HG03558 (cell line): ENCODE results near the gene P2RX1.
"Not testable (repeated sequence)": the region's sequence is repeated elsewhere in the genome, so short reads cannot be mapped to it uniquely, and the experiment has no call there.

Source experiments
- ATAC-seq: cut with Tn5 transposase; IDR thresholded peaks from one replicate; pipeline ENCODE4 v1.9.1; 2021; ENCODE audit warnings: moderate number of reproducible peaks; ENCODE audit not compliant: unreplicated experiment; ENCODE audit errors: extremely low read depth

The P2RX1 gene

DNA sequence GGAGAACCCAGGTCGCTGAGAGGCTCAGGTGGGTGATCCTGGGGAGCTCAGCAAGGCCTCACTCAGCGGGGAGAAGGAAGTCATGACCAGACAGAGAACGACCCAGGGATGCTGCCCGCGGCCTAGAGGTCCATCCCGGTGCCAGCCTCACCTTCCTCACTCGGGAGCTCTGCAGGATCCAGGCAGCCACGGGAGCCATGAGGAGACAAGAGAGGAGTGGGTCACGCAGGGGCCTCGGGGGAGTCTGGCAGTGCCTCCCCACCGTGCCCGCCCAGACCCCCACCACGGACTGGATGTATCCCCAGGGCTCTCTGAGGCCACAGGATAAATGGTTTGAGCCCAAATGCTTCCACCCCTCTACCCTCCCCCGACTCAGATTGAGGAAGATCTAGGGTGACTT, 37.3 kb upstream of the P2RX1 start:
- no peak for ATAC-seq

- ATAC-seq, result no peak
These were observed 35.9 kb upstream of the P2RX1 start for GRCh38 chr17:3952186-3952585.

DNA sequence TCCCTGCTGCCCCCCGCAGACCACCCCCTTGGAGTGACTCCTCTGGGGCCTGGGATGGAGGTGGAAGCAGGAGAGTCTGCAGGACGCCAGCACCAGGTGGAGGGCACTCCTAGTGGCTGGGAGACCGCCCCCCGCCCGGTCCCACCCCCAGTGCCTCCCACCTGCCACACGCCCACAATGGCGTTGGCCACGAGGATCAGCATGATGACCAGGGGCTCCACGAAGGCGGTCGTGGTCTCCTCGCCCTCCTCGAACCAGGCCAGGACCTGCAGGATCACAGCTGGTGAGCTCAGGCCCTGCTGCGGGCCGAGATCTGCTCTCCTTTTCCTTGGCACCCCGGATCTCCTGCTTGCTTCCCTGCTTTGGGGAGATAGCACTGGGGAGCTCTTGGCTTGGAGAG, 35.2 kb upstream of the P2RX1 start:
- ATAC-seq, result no peak

DNA sequence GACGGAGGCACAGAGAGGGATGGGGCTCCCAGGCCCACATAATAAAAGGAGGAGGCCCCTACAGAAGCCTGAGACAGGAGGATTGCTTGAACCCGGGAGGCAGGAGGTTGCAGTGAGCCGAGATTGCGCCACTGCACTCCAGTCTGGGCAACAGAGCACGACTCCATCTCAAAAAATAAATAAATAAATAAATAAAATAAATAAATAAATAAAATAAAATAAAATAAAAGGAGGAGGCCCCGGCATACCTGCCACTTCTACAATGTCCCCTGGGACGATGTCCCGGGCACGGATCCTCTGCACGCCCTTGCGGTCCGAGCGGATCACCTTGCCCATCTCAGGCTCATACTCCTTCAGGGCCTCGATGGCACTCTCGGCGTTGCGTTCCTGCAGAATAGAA, 34.7 kb upstream of the P2RX1 start:
- ATAC-seq, result no peak

DNA sequence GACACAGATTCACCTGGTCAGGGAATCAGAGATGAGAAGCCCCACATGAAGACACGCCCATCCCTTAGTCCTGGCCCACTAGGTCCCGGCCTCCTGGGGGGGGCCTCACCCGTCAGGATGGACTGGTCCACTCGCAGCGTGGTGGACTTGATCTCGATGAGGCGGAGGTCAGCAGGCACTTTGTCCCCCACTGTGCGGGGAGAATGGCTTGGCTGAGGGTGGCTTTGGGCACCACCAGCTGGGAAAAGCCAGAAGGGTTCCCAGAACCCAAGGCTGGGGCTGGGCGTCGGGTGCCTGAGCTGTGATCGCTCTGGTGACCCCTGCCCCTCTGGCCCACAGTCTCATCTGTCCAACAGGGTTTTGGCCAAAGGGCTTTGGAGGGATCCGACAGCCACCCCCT, 34.3 kb upstream of the P2RX1 start:
- no peak for ATAC-seq

GRCh38 chr17:3949418-3949817, 33.2 kb upstream of the P2RX1 start:
- no peak for ATAC-seq

- not testable (repeated sequence) for ATAC-seq
These were observed 32.3 kb upstream of the P2RX1 start for GRCh38 chr17:3948551-3948950.

DNA sequence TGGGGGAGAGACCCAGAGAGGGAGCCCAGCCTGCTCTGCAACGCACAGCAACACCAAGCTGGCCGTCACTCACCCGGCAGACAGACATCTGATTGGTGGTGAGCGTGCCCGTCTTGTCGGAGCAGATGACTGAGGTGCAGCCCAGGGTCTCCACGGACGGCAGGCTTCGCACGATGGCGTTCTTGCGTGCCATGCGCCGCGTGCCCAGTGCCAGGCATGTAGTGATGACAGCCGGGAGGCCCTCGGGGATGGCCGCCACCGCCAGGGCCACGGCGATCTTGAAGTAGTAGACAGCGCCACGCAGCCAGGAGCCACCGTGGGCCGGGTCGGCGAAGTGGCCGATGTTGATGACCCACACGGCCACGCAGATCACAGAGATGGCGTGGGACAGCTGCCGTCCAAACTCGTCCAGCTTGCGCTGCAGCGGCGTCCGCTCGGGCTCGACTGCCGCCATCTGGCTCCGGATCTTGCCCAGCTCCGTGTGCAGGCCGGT, 31.1 kb upstream of the P2RX1 start:
- ATAC-seq, result no peak

DNA sequence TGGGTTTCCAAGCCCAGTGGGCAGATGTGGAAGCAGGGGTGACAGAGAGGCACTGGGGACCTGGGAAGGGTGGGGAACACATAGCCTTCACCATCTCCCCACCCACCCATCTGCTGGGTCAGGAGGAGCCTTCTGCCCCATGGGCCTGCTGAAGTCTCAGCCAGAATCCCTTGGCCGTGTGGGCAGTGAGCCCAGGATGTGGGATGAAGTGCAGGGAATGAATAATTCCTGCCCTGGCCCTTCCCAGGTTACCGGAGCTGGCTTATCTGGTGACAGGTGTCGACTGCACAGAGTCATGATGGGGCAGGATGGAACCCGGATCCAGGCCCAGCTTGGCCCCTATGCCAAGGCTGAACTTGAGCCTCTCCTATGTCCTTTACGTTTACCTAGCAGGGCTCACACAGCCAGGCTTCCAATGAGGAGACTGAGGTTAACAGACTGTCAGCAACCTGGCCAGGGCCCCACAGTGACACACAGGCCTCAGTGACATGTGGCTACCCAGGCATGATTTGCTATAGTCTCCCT, 30.5 kb upstream of the P2RX1 start:
- ATAC-seq, result no peak

GRCh38 chr17:3944485-3945388, 28.5 kb upstream of the P2RX1 start:
- ATAC-seq, result no peak

- no peak for ATAC-seq
These were observed 27.1 kb upstream of the P2RX1 start for GRCh38 chr17:3943240-3943891.

GRCh38 chr17:3940965-3941698, 24.9 kb upstream of the P2RX1 start:
- ATAC-seq, result no peak

- no peak for ATAC-seq
These were observed 21.1 kb upstream of the P2RX1 start for GRCh38 chr17:3937359-3937758.

DNA sequence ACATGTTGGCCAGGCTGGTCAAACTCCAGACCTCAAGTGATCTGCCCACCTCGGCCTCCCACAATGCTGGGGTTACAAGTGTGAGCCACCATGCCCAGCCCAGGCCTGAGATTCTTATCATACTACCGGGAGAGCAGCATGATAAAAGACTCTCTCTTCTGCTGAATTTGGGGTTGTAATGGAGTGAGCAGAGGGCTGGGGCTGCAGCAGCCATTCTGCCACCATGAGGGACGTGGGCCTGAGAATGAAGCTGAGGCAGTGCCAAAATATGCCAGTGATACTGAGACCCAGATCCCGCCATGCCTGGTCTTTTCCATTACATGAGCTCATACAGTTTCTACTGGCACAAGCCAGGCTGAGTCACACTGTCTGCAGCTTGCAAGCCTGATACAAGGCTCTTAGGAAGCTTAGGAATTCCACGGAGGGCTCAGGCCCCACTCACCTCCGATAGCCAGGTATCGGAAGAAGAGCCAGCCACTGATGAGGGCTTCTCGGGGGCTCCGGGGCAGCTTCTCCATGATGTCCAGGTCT, 19.6 kb upstream of the P2RX1 start:
- no peak for ATAC-seq

GRCh38 chr17:3935140-3935542, 18.9 kb upstream of the P2RX1 start:
- no peak for ATAC-seq

- no peak for ATAC-seq
These were observed 13.5 kb upstream of the P2RX1 start for GRCh38 chr17:3929764-3930163.

DNA sequence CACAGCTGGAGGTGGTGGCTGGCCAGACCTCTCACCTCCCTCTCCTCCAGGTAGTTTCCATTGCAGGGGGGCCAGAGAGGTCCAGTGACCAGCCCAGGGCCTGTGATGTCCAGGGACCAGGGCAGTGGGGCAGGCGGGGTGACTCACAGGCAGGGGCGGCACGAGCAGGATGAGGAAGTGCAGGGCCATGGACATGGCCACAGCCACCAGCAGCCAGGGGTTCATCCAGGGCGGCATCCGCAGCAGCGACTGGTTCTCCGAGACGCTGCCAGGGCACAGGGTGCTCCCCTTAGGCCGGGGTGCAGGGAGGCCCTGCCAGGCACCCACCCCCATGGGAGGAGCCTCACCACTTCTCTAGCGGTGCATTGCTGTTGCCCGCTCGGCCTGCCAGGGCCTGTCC, 12.9 kb upstream of the P2RX1 start:
- no peak for ATAC-seq

- ATAC-seq, result no peak
These were observed 12.1 kb upstream of the P2RX1 start for GRCh38 chr17:3928406-3928805.

DNA sequence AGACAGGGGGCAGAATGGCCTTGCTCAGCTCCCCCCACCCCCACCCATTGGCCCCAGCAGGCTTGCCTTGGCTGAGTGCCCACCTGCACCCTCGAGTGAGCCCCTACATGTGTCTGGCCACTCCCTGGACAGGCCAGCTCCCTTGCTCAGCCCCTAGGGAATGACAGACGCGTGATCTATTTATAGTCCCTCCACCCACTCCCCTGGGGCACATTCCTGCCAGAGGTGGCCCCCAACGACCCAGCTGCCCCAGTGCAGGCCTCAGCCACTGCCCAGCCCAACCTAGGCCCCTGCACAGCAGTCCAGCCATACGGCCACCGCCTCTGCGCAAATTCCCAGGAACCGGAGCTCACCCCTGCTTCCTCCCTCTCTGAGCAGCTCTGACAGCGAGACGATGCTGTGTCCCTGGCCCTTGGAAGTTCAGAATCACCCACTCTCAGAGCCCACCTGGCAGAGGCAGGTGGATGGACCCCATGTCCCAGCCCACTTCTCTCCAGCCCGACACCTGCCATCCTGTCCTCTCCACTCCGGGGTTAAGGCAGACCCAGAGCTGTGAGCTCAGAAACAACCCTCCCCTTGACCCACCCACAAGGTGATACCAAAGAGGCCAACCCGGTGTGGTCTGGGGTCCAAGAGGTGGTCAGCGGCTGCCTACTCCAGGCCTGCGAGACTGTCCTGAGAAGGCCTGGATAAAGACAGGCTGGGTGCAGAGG, 11.5 kb upstream of the P2RX1 start:
- no peak for ATAC-seq
